Kidney capillary endothelial cell (primary cell): ENCODE results near the gene GMFB.
A peak's percentile ranks its signal among the peaks of the same experiment; 100 is the strongest.

Experiments used
- DNase-seq: peaks from one replicate; pipeline ENCODE4 v3.0.0-alpha.2; 2018; ENCODE audit warnings: low spot score

Gene GMFB

GRCh38 chr14:54488646-54489317, at the start of gene GMFB:
TSS of gene GMFB (minus strand) at chr14:54488980. CDS start at chr14:54488927, 53 bp downstream.
- DNase-seq = peak; percentile 93

- no peak for DNase-seq
Observed at GRCh38 chr14:54538055-54538454, 49.3 kb upstream of the GMFB start.

GRCh38 chr14:54537651-54538050, 48.9 kb upstream of the GMFB start:
- DNase-seq = no peak

DNA sequence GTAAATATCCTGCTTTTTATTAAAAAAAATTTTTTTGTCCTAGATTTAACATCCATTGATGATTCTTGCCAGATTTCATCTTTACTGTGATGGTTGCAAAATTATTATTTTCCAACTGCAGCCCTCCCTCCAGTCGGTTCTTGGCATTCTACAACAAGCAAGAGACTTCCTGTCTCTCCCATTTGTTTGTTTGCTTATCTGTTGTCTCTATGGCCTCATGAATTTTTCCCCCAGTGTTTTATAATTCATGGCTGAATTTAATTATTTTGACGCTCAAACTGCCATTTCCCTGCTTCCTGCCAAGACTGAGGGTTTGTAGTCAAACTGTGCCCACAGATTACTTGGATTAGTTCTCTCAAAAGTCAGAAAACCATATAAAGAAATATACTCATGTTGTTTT, 46.9 kb upstream of the GMFB start:
- no peak for DNase-seq

DNA sequence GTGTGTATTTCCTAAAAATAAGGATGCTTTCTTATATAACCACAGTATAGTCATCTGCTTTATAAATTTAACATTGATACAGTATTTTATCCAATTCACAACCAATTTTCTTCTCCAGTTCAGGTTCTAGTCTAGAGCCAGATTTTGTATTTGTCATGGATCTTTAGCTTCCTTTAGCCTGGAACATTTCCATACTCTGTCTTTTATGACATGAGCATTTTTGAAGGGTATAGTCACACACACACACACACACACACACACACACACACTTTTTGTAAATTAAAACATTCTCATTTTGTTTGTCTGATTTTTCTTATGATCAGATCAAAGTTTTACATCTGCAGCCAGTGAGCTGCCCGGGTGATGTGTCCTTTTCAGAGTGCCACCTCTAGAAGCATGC, 46.3 kb upstream of the GMFB start:
- no peak for DNase-seq

DNA sequence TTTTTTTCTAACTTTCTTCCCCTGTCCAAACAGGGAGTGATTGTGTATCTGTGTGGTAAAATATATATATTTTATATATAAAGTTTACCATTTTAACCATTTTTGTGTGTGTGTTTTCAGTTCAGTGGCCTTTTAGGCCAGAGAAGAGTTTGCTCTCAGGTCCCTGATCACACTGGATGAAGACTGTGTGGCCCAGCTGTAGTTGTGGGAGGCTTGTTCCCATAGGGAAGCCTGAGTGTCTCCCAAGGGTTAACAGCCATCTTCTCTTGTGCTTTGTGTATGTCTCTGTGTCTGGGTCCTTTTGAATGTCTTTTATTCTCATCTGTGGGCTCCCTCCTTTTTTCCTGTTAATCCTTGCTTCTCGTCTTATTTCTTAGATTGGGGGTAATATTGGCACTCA, 44.3 kb upstream of the GMFB start:
- DNase-seq = no peak

- no peak for DNase-seq
Observed at GRCh38 chr14:54532111-54533012, 43.6 kb upstream of the GMFB start.

GRCh38 chr14:54529811-54530210, 41.0 kb upstream of the GMFB start:
- DNase-seq = peak; percentile 72

- no peak for DNase-seq
Observed at GRCh38 chr14:54528973-54529372, 40.2 kb upstream of the GMFB start.

DNA sequence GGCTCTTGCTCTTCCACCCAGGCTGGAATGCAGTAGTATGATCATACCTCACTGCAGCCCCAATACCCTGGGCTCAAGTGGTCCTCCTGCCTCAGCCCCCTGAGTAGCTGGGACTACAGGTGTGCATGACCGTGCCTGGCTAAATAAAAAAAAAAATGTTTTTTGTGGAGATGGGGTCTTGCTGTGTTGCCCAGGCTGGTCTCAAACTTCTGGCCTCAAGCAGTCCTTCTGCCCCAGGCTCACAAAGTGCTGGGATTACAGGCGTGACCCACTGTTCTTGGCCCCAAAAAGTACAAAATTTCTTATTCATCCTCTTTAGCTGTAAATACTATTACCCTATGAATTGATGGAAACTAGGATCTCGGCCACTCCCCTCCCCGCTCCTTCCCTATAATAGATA, 35.6 kb upstream of the GMFB start:
- DNase-seq = no peak

- no peak for DNase-seq
Observed at GRCh38 chr14:54516709-54517108, 27.9 kb upstream of the GMFB start.

GRCh38 chr14:54515670-54516069, 26.9 kb upstream of the GMFB start:
- no peak for DNase-seq

- no peak for DNase-seq
Observed at GRCh38 chr14:54512393-54512792, 23.6 kb upstream of the GMFB start.

DNA sequence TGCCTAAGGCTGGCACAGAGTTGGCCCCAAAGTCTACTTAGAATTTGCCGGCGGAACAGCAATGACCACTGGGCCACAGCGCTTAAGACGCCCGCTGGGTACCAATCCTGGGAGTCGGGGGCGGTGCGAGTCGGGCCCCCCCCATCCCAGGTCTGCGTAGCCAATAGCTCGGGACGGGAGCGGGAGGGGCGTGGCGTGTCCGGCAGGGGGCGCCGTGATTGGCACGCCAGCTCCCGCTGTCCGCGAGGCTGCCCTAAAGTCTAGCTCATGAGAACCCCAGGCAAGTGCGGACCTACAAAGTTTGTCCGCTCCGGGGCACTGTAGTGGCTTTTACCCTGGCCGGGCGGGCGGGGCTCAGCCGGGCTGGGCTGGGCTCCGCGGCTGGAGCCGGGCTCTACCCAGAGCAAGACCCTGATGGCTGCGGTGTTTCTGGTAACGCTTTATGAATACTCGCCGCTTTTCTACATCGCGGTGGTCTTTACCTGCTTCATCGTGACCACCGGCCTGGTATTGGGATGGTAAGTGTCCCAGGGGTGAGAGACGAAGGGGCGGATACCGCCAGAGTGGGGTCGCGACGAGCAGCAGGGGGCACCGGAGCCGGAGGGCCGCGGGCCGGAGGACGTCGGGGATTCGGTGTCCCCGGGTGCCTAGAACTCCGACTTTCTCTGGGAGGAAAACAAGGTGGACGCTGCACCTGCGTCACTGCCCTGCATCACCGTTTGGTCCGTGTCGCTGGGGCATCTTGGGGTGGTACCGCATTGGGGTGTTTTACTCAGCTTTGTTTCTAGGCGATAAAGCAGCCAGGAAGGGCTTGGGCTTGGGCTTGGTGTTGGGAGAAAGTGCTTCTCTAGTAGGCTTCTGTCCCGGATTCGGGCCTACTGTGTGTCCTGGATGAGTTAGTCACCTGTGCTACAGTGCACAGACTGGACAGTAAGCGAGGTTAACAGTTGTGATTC, 21.0 kb upstream of the GMFB start, which contains the start of gene CGRRF1:
Gene CGRRF1 (plus strand): TSS at position 361 of the 956 bp plus-strand sequence. CDS start 54 bp downstream, at position 415.
- DNase-seq = peak; percentile 98

- DNase-seq = peak; percentile 46
Observed at GRCh38 chr14:54503486-54503885, 14.7 kb upstream of the GMFB start.

DNA sequence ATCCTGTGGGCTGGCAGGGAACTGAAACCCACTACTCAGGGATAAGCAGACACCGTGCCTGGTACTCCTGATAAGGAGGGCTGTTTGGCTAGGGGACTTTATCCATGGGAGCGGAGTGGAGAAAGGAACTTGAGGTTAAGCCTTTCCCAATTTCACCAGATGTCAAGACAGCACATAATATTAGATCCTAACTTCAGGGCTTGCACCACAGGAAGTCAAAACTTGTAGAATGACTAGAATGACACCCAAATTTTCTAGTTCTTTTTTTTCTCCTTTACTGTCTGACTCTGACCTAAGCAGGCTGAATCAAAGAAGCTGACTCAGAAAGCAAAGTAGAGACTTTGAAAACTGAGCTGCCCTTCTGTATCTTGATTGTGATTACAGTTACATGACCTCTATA, 13.8 kb upstream of the GMFB start:
- no peak for DNase-seq

DNA sequence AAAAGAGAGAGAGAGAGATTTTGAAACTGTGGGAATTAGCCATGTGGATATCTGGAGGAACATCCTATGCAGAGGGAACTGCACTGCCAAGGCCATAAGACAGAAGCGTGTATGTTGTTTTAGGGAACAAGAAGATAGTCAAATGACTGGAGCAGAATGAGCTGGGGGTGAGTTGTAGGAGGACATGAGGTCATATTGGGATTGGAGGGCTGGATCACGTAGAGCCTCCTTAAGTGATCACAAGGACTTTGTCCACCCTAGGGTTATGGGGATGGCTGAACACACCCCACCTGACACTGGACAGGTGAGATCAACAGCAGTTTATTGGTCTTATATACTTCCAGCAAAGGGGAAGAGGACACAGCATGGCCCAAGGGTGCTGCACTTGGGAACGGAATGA, 12.7 kb upstream of the GMFB start:
- no peak for DNase-seq

GRCh38 chr14:54500744-54501143, 12.0 kb upstream of the GMFB start:
- no peak for DNase-seq

GRCh38 chr14:54498579-54498978, 9.8 kb upstream of the GMFB start:
- no peak for DNase-seq

DNA sequence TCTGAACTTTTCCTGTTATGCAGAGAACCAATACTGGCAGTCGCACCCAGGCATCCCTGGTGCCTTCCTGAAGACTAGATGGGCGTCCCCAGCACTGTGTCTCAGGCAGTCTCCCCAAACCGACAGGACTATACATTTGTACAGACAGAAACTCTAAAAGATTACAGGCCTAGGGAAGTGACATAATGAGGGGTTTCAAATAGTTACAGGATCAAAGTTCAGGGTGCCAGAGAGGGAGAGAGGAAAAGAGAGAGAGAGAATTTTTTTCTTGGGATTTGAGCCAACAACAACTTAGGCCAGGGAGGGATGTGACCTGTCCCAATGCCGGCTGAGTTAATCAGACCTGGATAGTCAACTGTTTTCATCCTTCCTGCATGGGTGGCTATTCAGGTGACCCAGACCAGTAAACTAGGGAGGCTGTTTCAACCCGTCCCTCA, 9.3 kb upstream of the GMFB start:
- DNase-seq = no peak

DNA sequence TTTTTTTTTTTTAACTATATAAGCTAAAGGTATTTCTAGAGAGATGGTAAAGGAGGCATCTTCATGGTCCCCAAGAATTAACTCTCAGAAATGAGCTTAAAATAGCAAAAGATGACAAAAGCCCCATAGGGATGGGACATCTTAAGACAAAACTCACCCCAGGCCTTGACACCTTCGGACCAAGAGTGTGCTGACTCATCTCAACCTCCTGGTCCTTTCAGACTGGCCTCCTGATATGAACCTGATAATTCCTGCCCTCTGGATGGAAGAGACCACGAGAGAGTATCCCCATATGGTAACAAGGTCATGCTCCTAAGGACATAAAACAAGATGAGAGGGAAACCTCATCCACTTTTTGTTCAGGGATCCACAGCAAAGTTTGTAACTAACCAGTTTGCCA, 8.4 kb upstream of the GMFB start:
- no peak for DNase-seq

DNA sequence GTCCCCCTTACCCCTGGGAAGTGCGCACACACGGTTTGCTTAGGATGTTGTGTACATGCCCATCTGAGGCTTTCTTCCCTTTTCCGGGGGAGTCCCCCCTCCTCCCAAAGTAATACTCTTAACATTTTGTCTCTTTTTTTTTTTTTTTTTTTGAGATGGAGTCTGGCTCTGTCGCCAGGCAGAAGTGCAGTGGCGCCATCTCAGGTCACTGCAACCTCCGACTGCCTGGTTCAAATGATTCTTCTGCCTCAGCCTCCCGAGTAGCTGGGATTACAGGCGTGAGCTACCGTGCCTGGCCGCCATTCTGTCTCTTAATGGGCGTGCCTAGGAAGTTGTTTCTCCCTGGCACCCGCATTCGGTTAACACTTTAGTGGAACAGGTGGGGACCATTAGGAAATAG, 4.5 kb upstream of the GMFB start:
- DNase-seq = no peak
